Thyroid gland (tissue), 4 donors: ENCODE measurements around the gene RGS14. TPM values are rescaled to one million over a fixed set of nuclear protein-coding genes. Genes with fewer than 3 reads are reported as not detected.

Source experiments
- DNase-seq, 2 donors: peaks; one replicate each; pipeline ENCODE4 v3.0.0-alpha.2; 2019
- H3K27ac ChIP-seq, 3 donors: fragments of 200-600 bp; sonication (generic); 1 replicate in 2 of 3; 2 replicates in 1 of 3; pipeline ENCODE4 v1.5.1; 2016 to 2019; ENCODE audit warnings: mild to moderate bottlenecking in 1 of 3, moderate library complexity in 1 of 3
- H3K27me3 ChIP-seq: fragments of 200-600 bp; sonication (generic); one replicate; pipeline ENCODE4 v1.5.1; 2019
- H3K36me3 ChIP-seq, 2 donors: fragments of 200-600 bp; sonication (generic); one replicate each; pipeline ENCODE4 v1.5.1; 2016 to 2019
- H3K4me1 ChIP-seq, 2 donors: fragments of 200-600 bp; sonication (generic); one replicate each; pipeline ENCODE4 v1.5.1; 2017 to 2019
- H3K4me3 ChIP-seq, 3 donors: fragments of 200-600 bp; sonication (generic); replicated peaks in 1 of 3; 1 replicate in 2 of 3; 2 replicates in 1 of 3; pipeline ENCODE4 v1.5.1; 2016; ENCODE audit warnings: mild to moderate bottlenecking in 1 of 3
- H3K9me3 ChIP-seq: fragments of 200-600 bp; sonication (generic); one replicate; pipeline ENCODE4 v1.5.1; 2017
- CTCF ChIP-seq, 6 experiments: fragments of 200-600 bp in 3 of 6; fragments of 450-650 bp in 3 of 6; sonication (generic) in 3 of 6; IDR thresholded peaks; one replicate each; pipeline ENCODE4 v1.5.1; 2016 to 2019; ENCODE audit warnings: antibody characterized with exemption in 6 of 6, mild to moderate bottlenecking in 2 of 6, inconsistent platforms in 1 of 6, moderate library complexity in 1 of 6
- POLR2A ChIP-seq, 2 donors: fragments of 450-650 bp; IDR thresholded peaks; one replicate each; pipeline ENCODE4 v1.6.1; 2017; ENCODE audit warnings: antibody characterized with exemption in 2 of 2, mild to moderate bottlenecking in 2 of 2, moderate library complexity in 1 of 2
- WGBS, 2 donors: methylation state at CpG; one replicate each; pipeline ENCODE4 v1.1.5; 2017; 5-methylcytosine and 5-hydroxymethylcytosine counted together
- intact Hi-C: fragments of 100-400 bp; cut with DNase I; formaldehyde crosslinking; loops from one replicate; pipeline ENCODE4 v1.15.1; 2023
- total RNA-seq, 4 donors: library from RNA; depleted of rRNA; stranded (reverse); fragments of >200 nt; gene quantifications; one replicate each; pipeline ENCODE4 v1.2.3, GENCODE V29; 2016

Gene RGS14
- total RNA-seq, 4 donors from 2014 or later = 22.9 to 42.7 (median 26.7) TPM

DNA sequence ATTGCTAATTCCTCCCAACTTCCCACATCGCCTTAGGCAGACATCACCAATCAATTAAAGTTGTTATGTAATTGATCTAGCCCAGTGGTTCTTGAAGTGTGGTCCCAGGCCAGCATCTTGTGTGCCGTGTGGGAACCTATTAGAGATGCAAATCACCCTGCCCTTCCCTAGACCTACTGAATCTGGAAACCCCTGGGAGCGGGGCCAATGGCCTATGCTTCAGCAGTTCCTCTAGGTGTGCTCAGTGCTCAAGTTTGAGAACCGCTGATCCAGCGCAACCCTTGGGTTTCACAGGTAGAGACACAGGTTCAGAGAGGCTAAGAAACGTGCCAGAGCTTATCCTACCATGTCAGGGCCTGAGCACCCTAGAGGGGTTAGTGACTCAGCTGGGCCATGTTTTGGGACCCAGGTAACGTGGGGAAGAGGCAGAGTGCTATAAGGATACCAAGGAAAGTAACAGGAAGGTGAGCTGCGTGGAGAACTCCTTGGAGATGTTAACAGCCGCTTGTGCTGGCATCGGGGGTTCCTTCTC is 30.9 kb downstream of the RGS14 start:
- Histone ChIP-seq H3K36me3 (no peaks in the 10 kb centered on the region), H3K9me3 (no peaks in the 10 kb centered on the region), H3K4me3 (no peak overlapping the region), H3K4me1 (peaks cover 3 to 20% of the 10 kb centered on the region in 2 donors), H3K27me3 (no peaks in the 10 kb centered on the region), H3K27ac (no peak overlapping the region)
- 50 to 60% methylated on average over 10 of the region's 10 CpGs for WGBS, 2 donors
- TF ChIP-seq CTCF (IDR thresholded peaks at IDR 0.05) = no peak
- TF ChIP-seq POLR2A (IDR thresholded peaks at IDR 0.05) = no peak
- DNase-seq = peak; percentile 77 to 81
- intact Hi-C loops = no loop called here

DNA sequence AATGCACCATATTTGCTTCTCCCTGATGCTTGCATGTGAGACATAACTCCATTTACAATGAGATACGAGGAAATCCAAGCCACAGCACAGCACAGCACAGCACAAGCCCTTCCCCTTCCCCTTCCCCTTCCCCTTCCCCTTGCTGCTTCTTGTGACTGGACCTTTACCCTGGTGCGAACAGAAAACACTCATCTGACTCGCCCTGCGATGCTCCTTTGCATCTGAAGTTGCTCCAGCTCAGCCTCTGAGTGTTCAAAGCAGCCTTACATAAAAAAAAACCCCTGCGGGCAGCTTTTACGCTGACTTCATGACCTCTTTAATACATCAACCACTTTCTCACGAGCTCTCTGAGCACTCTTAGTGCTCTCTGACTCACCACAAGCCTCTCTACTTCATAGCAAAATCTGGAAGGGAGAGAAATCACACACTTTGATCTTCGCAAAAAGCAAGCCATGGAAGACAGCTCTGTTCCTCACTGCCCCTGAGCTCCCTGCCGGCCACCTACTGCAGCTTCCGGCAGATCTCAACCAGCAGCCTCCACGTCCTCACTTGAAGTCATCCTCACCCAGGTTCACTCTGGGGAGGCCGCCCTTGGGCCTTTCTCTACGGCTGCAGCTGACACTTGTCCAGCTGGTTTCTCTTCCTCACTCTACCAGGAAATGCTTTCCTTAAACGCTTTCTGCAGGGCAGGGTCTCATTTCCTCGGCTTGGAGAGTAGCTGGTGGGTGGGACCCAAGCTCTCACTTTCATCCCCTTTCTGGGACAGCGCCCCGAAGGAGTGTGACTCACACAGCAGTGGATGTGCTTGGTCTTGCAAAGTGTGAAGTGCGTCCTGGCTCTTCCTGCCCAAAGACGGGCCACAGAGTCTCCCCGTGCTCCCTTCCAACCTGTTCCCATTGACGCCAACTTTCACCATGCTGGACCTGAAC is 31.8 kb downstream of the RGS14 start:
- intact Hi-C loops = loop anchor here (5.0 kb wide), 2 partner anchors 68 to 113 kb away; no protein-coding TSS in a partner anchor
- peaks cover 3 to 20% of the 10 kb centered on the region in 2 donors for H3K4me1 ChIP-seq
- H3K36me3 ChIP-seq = no peaks in the 10 kb centered on the region
- no peak for DNase-seq
- no peaks in the 10 kb centered on the region for H3K27me3 ChIP-seq
- no peak for TF ChIP-seq POLR2A (IDR thresholded peaks at IDR 0.05)
- no peak for TF ChIP-seq CTCF (IDR thresholded peaks at IDR 0.05)
- H3K27ac ChIP-seq = no peak overlapping the region
- H3K4me3 ChIP-seq = no peak overlapping the region
- no peaks in the 10 kb centered on the region for H3K9me3 ChIP-seq
- 31 to 41% methylated on average over 19 to 21 of the region's 21 CpGs for WGBS, 2 donors

DNA sequence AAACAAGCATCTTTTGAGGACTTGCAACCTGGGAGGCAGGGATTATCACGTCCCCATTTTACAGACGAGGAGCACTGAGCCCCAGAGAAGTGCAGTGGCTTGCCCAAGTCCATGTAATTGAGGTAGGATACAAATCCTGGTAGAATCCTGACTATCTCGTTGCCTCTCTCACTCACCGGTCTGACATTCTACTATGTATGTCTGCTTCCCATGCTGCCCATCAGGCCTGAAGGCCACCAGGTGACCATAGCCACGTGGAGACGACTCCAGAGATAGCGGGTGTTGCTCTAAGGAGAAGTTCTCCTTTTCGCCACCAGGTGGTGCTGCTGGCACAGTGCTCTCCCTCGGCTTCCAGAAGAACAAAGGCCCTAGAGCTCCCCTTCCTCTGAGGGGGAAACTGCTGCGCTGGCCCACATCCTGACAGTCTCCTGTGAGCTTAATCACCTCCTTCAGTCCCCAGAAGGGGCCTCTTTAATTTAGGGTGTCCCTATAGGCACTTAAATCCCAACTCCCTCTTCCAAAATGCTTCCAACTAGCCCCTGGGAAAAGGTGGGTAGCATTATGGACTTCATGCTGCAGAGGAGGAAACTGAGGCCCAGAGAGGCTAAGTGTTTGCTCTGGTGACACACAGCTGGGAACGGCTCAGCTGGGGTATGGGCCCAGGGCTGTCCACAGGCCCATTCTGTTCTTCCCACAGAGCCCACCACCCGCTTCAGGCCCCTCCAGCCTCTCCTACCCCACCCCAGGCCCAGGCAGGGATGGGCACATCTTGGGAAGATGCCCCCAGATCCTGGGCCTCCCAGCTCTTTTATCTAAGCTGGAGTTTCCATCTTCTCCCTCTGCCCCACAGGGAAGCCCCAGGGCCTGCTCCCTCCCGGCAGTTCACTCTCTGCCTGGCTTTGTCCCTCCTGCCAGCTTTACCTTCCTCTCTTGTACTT is 32.9 kb downstream of the RGS14 start:
- TF ChIP-seq POLR2A (IDR thresholded peaks at IDR 0.05) (no peak), CTCF (IDR thresholded peaks at IDR 0.05) (peak; percentile 91 to 97 (median 96))
- DNase-seq = peak; percentile 80 to 81
- intact Hi-C loops = loop anchor here (5.0 kb wide), 2 partner anchors 67 to 112 kb away; no protein-coding TSS in a partner anchor
- H3K4me1 ChIP-seq = peaks cover 3 to 20% of the 10 kb centered on the region in 2 donors
- H3K27ac ChIP-seq = no peak overlapping the region
- no peaks in the 10 kb centered on the region for H3K27me3 ChIP-seq
- H3K9me3 ChIP-seq = no peaks in the 10 kb centered on the region
- WGBS, 2 donors = 18 to 29% methylated on average over 11 to 12 of the region's 13 CpGs
- H3K36me3 ChIP-seq = no peaks in the 10 kb centered on the region
- no peak overlapping the region for H3K4me3 ChIP-seq

- Histone ChIP-seq H3K4me3 (no peak overlapping the region), H3K27me3 (no peaks in the 10 kb centered on the region), H3K36me3 (no peaks in the 10 kb centered on the region), H3K4me1 (peaks cover 3 to 20% of the 10 kb centered on the region in 2 donors), H3K9me3 (no peaks in the 10 kb centered on the region), H3K27ac (no peak overlapping the region)
- WGBS, 2 donors = 90 to 93% methylated on average over 4 to 5 of the region's 5 CpGs
- TF ChIP-seq POLR2A (IDR thresholded peaks at IDR 0.05) (no peak), CTCF (IDR thresholded peaks at IDR 0.05) (no peak)
- DNase-seq = no peak
- intact Hi-C loops = loop anchor here (5.0 kb wide), 2 partner anchors 65 to 110 kb away; no protein-coding TSS in a partner anchor
Observed at GRCh38 chr5:177392765-177393164, 35.0 kb downstream of the RGS14 start.
